ENCODE measurements around the gene VAC14.

VAC14 gene

DNA sequence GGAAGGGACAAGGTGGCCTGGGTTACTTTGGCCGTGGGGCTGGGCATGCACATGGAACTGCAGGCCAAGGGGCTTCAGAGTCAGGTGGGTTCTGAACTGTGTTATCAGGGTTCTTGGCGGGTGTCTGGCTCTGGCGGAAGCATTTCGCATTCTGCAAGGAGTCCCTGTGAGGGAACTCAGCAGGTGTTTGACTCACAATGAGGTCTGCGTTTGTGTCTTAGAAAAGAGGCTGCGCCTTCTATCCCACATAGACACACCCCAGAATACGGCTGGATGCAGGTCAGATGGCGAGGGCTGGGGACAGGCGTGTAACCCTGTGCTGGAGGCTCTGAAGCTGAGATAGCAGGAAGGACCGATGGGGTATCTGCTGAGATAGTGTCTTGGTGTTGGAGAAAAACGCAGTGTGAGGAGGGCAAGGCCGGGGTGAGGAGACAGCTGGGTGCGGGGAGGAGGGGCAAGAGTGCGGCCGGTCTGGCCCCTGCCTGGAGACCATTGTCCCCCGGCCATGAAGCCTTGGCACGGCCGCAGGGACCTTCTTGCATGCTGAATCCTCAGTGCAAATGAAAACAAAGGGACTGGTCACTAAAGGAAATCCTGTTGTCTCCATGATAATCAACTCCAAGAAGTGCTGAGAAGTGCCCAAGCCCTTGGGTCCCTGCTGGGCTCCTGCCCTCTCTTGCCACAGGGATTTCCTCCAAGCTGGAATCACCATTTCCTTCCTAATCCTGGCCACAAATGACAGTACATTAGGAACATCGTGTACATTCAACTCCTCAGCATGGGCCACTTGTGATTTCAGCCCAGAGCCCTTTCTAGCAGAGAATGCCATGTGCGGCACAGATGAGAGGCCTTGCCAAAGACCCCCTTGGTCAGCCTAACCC is 92.4 kb downstream of the VAC14 start:
- no peaks in the 10 kb centered on the region for H3K27me3 ChIP-seq (replicated peaks; ENCODE audit: control insufficient read depth, insufficient read depth, low read length)
- no peak overlapping the region for H3K4me3 ChIP-seq (ENCODE audit: low read length)
- H3K36me3 ChIP-seq (ENCODE audit: control insufficient read depth, insufficient read depth, low read length, severe bottlenecking): no peaks in the 10 kb centered on the region
- peaks cover 17% of the 10 kb centered on the region for H3K4me1 ChIP-seq (ENCODE audit: control insufficient read depth, insufficient read depth, low read length)
- no peak overlapping the region for H3K9ac ChIP-seq (ENCODE audit: low read length)
- no peaks in the 10 kb centered on the region for H3K9me3 ChIP-seq (ENCODE audit: control insufficient read depth, low read length)
- no peak for DNase-seq (ENCODE audit: low read depth)

DNA sequence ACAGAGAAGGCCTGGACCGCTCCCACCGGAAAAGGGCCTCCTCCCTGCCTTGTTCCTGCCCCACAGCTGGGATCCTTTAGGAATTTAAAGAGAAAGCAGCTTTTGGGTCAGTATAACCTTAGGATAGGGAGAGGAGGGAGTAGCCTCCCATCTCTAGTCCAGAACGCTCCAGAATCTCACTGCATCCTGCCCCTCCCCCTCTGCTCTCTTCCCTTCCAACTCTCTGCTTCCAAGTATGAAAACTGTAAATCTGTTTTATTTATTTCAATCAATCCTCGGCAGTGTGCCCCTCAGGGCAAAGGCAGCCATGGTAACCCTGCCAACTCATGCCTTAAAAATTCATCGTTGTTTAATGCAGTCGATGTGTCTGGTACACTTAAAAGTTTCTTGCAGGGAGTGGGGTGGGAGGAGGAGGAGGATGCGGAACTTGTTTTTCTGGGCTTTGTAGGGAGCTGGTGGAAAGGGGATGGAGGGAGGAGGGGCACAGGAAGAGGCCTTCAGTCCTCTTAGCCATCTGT is 94.0 kb downstream of the VAC14 start:
- Histone ChIP-seq H3K4me3 (ENCODE audit: low read length) (no peak overlapping the region), H3K27me3 (replicated peaks; ENCODE audit: control insufficient read depth, insufficient read depth, low read length) (no peaks in the 10 kb centered on the region), H3K9ac (ENCODE audit: low read length) (peak overlapping the region; percentile 47), H3K4me1 (ENCODE audit: control insufficient read depth, insufficient read depth, low read length) (peaks cover 31% of the 10 kb centered on the region), H3K36me3 (ENCODE audit: control insufficient read depth, insufficient read depth, low read length, severe bottlenecking) (no peaks in the 10 kb centered on the region), H3K9me3 (ENCODE audit: control insufficient read depth, low read length) (no peaks in the 10 kb centered on the region)
- DNase-seq (ENCODE audit: low read depth): peak; percentile 92

DNA sequence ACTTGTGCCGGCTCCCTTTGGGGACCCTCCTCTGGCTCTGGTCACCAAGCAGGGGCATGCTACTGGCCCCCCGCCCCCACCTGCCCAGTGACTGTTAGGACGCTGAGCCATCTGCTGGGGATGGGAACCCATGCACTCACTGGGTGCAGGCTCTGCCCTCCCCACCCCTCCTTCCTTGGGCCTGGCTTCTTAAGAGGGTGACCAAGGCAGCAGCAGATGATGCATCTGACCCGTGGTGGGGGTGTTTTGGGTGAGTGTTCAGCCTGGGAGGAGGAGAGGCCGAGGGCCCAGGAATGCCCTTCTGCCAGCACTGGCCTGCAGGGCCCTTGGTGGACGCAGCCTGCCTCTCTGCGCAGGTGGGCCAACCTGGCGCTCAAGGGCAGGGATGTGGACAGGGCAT is 95.9 kb downstream of the VAC14 start:
- Histone ChIP-seq H3K27me3 (replicated peaks; ENCODE audit: control insufficient read depth, insufficient read depth, low read length) (no peaks in the 10 kb centered on the region), H3K4me1 (ENCODE audit: control insufficient read depth, insufficient read depth, low read length) (peaks cover 37% of the 10 kb centered on the region), H3K36me3 (ENCODE audit: control insufficient read depth, insufficient read depth, low read length, severe bottlenecking) (no peaks in the 10 kb centered on the region), H3K4me3 (ENCODE audit: low read length) (no peak overlapping the region), H3K9ac (ENCODE audit: low read length) (no peak overlapping the region), H3K9me3 (ENCODE audit: control insufficient read depth, low read length) (no peaks in the 10 kb centered on the region)
- no peak for DNase-seq (ENCODE audit: low read depth)

DNA sequence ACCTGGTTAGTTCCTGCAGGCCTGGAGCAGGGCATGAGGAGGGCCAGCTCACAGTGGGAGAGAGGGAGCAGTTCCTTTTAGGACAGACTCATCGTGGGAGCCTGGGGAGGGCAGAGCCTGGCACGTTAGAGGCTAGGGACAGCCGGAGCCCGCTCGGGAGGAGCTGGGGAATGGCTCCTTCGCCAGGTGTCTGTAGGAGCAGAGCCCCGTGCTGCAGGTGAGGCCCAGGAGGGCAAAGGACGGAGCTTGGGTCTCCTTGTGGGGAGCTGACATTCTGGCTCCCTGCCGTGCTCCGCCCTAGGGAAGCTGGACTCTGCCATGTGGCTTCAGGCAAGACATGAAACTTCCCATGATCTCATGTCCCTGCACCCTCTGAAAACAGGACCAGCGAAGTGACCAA is 96.4 kb downstream of the VAC14 start:
- DNase-seq (ENCODE audit: low read depth): no peak
- Histone ChIP-seq H3K36me3 (ENCODE audit: control insufficient read depth, insufficient read depth, low read length, severe bottlenecking) (no peaks in the 10 kb centered on the region), H3K27me3 (replicated peaks; ENCODE audit: control insufficient read depth, insufficient read depth, low read length) (no peaks in the 10 kb centered on the region), H3K4me3 (ENCODE audit: low read length) (no peak overlapping the region), H3K4me1 (ENCODE audit: control insufficient read depth, insufficient read depth, low read length) (peaks cover 37% of the 10 kb centered on the region), H3K9ac (ENCODE audit: low read length) (no peak overlapping the region), H3K9me3 (ENCODE audit: control insufficient read depth, low read length) (no peaks in the 10 kb centered on the region)

DNA sequence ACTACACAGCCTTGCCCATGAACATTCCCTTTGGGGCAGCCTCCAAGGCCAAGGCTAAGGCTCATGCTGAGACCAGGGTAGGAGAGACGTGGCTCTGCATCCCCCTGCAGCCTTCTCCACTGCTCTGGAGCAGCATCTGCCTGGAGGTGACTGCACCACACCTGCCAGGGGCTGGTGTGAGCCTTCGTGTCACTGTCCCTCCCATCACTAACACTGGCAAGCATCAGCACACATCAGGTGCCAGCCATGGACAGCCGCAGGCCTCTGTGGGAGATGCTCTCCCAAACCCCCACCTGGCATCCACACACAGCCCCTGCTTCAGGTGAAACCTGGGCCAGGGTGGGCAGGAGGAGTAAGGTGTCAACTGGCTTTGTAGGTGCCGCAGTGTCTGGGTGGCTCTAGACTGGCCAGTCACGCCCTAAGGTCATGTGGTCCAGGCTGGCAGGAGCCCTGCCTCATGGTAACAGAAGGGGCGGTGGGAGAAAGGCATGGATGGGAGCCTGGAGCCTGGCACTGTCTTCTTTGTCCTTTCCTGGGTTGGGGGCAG is 97.0 kb downstream of the VAC14 start:
- H3K4me3 ChIP-seq (ENCODE audit: low read length): no peak overlapping the region
- no peaks in the 10 kb centered on the region for H3K9me3 ChIP-seq (ENCODE audit: control insufficient read depth, low read length)
- DNase-seq (ENCODE audit: low read depth): no peak
- no peaks in the 10 kb centered on the region for H3K36me3 ChIP-seq (ENCODE audit: control insufficient read depth, insufficient read depth, low read length, severe bottlenecking)
- peak overlapping the region; percentile 63 for H3K9ac ChIP-seq (ENCODE audit: low read length)
- H3K4me1 ChIP-seq (ENCODE audit: control insufficient read depth, insufficient read depth, low read length): peaks cover 37% of the 10 kb centered on the region
- H3K27me3 ChIP-seq (replicated peaks; ENCODE audit: control insufficient read depth, insufficient read depth, low read length): no peaks in the 10 kb centered on the region

DNA sequence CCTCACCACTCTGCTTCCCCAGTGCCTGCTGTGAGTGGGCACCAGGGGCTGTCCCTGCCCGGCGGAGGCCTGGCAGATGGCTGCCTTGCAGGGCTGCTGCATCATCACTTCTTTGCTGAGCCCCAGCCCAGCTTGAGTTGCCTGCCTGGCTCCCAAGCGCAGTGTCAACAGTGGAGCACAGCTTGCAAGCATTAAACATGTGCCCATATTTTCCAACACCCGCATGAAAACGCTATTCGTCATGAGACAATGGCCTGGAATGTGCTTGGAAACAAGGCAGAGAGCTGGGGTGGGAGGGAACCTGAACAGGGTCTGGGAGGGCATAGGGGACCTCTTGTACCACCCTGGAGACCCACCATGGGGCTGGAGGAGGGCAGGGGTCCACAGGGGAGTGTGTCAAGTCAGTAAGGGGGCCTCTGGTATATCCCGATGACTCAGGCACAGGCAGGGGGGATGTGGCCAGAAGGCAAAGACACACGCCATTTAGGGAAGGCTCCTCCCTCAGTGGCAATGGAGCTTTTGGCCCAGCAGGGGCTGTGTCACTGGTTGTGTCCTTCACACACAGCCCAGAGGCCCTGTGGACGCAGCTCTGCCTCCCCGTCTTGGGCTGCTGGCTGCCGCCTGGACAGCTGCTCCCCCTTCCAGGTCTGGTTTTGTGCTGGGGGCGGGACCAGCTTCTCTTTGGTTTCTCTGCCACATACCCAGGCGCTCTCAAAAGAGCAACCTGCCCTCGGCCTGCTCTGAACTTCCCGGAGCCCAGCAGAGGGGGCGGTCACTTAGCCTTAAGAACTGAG is 97.7 kb downstream of the VAC14 start:
- H3K36me3 ChIP-seq (ENCODE audit: control insufficient read depth, insufficient read depth, low read length, severe bottlenecking): no peaks in the 10 kb centered on the region
- peak overlapping the region; percentile 63 for H3K9ac ChIP-seq (ENCODE audit: low read length)
- H3K4me1 ChIP-seq (ENCODE audit: control insufficient read depth, insufficient read depth, low read length): peaks cover 37% of the 10 kb centered on the region
- H3K4me3 ChIP-seq (ENCODE audit: low read length): no peak overlapping the region
- H3K27me3 ChIP-seq (replicated peaks; ENCODE audit: control insufficient read depth, insufficient read depth, low read length): no peaks in the 10 kb centered on the region
- DNase-seq (ENCODE audit: low read depth): peak; percentile 93
- no peaks in the 10 kb centered on the region for H3K9me3 ChIP-seq (ENCODE audit: control insufficient read depth, low read length)

DNA sequence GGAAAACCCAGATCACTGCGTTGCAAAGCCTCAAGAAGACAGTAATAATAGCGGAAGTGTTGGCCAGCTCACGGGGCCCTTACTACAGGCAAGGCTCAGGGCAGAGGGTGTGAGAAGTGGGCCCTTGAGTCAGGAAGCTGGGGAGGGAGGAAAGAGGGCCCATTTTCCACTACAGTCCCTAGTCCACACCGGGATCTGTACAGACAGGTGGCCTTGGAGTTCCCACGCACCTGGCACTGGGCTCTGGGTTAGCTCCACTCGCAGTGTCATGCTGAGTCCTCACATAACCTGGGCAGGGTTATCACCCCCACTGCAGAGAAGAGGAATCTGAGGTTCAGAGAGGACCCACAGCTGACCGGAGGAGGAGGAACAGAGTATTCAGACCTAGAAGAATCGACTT is 98.3 kb downstream of the VAC14 start:
- Histone ChIP-seq H3K9ac (ENCODE audit: low read length) (peak overlapping the region; percentile 63), H3K4me3 (ENCODE audit: low read length) (no peak overlapping the region), H3K27me3 (replicated peaks; ENCODE audit: control insufficient read depth, insufficient read depth, low read length) (no peaks in the 10 kb centered on the region), H3K4me1 (ENCODE audit: control insufficient read depth, insufficient read depth, low read length) (peaks cover 37% of the 10 kb centered on the region), H3K9me3 (ENCODE audit: control insufficient read depth, low read length) (no peaks in the 10 kb centered on the region), H3K36me3 (ENCODE audit: control insufficient read depth, insufficient read depth, low read length, severe bottlenecking) (no peaks in the 10 kb centered on the region)
- no peak for DNase-seq (ENCODE audit: low read depth)

DNA sequence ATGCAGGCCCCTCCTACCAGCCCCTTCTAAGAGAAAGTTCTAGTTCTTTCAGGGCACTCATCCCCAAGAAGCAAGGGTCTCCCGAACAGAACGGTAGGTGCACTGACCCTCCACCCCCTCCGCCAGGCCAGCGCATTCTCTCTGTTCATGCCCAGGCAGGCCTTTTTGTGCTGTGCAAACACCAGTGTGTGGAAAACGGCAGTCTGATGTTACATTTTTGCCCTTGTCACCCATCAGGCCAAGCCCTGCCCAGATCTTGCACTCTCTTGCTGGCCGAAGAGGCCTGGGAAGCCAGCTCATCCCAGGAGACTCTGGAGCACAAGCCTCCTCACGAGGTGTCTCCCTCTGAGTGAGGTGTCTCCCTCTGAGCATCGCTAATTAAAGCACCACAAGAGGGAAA is 99.0 kb downstream of the VAC14 start:
- H3K4me1 ChIP-seq (ENCODE audit: control insufficient read depth, insufficient read depth, low read length): peaks cover 31% of the 10 kb centered on the region
- no peaks in the 10 kb centered on the region for H3K9me3 ChIP-seq (ENCODE audit: control insufficient read depth, low read length)
- peak overlapping the region; percentile 63 for H3K9ac ChIP-seq (ENCODE audit: low read length)
- H3K36me3 ChIP-seq (ENCODE audit: control insufficient read depth, insufficient read depth, low read length, severe bottlenecking): no peaks in the 10 kb centered on the region
- H3K4me3 ChIP-seq (ENCODE audit: low read length): no peak overlapping the region
- no peak for DNase-seq (ENCODE audit: low read depth)
- no peaks in the 10 kb centered on the region for H3K27me3 ChIP-seq (replicated peaks; ENCODE audit: control insufficient read depth, insufficient read depth, low read length)

DNA sequence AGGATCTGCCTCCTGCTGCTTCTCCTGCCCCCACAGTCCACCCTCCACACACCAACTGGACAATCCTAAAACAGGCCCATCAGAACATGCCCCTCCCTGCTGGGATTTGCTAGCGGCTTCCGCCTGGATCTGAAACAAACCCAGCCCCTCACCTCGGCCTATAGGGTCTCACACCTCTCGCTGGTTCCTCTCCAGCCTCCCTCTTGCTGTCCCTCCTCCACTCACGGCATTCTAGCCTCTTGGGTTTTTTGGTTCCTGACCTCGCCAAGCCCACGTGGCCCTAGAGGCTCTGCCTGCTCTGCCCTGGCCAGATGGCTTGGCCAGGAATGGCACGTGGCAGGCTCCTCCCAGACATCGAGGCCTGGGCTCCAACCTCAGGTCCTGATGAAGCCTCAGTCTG is 99.4 kb downstream of the VAC14 start:
- H3K4me3 ChIP-seq (ENCODE audit: low read length): no peak overlapping the region
- no peak for DNase-seq (ENCODE audit: low read depth)
- H3K4me1 ChIP-seq (ENCODE audit: control insufficient read depth, insufficient read depth, low read length): peaks cover 27% of the 10 kb centered on the region
- no peak overlapping the region for H3K9ac ChIP-seq (ENCODE audit: low read length)
- no peaks in the 10 kb centered on the region for H3K27me3 ChIP-seq (replicated peaks; ENCODE audit: control insufficient read depth, insufficient read depth, low read length)
- no peaks in the 10 kb centered on the region for H3K36me3 ChIP-seq (ENCODE audit: control insufficient read depth, insufficient read depth, low read length, severe bottlenecking)
- no peaks in the 10 kb centered on the region for H3K9me3 ChIP-seq (ENCODE audit: control insufficient read depth, low read length)

DNA sequence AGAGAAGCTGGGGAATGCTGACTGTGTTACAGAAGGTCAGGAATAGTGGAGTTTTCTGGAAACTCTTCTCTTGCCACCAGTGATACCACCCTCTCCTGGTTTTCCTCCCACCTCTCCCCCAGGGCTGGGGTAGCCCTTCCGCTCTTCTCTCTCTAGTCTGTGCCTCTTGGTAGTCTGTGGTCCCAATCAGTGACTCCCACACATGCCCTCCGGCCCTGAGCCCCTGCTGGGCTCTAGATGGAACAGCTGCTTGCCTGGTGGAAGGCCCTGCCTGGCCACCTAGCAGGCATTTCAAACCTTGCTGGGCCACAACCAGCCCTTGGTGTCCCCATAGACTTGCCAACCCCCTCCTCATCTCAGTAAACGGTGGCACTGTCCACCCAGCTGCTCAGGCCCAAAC is 99.9 kb downstream of the VAC14 start:
- H3K27me3 ChIP-seq (replicated peaks; ENCODE audit: control insufficient read depth, insufficient read depth, low read length): no peaks in the 10 kb centered on the region
- no peak for DNase-seq (ENCODE audit: low read depth)
- peaks cover 24% of the 10 kb centered on the region for H3K4me1 ChIP-seq (ENCODE audit: control insufficient read depth, insufficient read depth, low read length)
- H3K9ac ChIP-seq (ENCODE audit: low read length): no peak overlapping the region
- no peaks in the 10 kb centered on the region for H3K36me3 ChIP-seq (ENCODE audit: control insufficient read depth, insufficient read depth, low read length, severe bottlenecking)
- H3K9me3 ChIP-seq (ENCODE audit: control insufficient read depth, low read length): no peaks in the 10 kb centered on the region
- no peak overlapping the region for H3K4me3 ChIP-seq (ENCODE audit: low read length)
